HCT116 (cell line): ENCODE data around the gene THSD4. TPM values are rescaled to one million over a fixed set of nuclear protein-coding genes. Genes with fewer than 3 reads are reported as not detected.

Source experiments
- ATAC-seq: fragments of 200-7000 bp; cut with Tn5 transposase; 2 replicates; pipeline ENCODE4 v1.9.1; 2020; ENCODE audit warnings: mild to moderate bottlenecking, moderate library complexity
- BruUV-seq: library from RNA; stranded (reverse); fragments of 400-500 nt; replicated peaks from 2 replicates; lab custom pipeline; 2021; lab: Mats Ljungman, UMichigan
- CTCF ChIA-PET: fragments of 300-600 bp; sonication (Branson Sonifier 250); formaldehyde crosslinking; loops from one replicate; lab custom pipeline; 2021; ENCODE audit warnings: antibody characterized with exemption; lab: Charles Lee
- POLR2A ChIA-PET: fragments of 300-600, 350-600 bp; sonication (Branson Sonifier 250); formaldehyde crosslinking; loops from one replicate; lab custom pipeline; 2021; ENCODE audit warnings: antibody characterized with exemption; lab: Charles Lee
- RAD21 ChIA-PET, 2 experiments: fragments of 300-600 bp; sonication (Branson Sonifier 250); formaldehyde crosslinking; loops; one replicate each; lab custom pipeline; 2023; ENCODE audit warnings: low total read pairs in 2 of 2; ENCODE audit not compliant: uncharacterized antibody in 2 of 2, unreplicated experiment in 2 of 2, low non-redundant PET in 1 of 2; lab: Charles Lee
- DNase-seq: peaks from one replicate; pipeline ENCODE4 v3.0.0-alpha.2; 2010; ENCODE audit warnings: low read depth, low spot score
- H2AFZ ChIP-seq: fragments of 200-600 bp; shearing (Covaris generic), sonication (generic); 2 replicates; pipeline ENCODE4 v1.6.1; 2017; ENCODE audit warnings: low read depth, mixed run types, mixed read lengths, antibody characterized with exemption, low read length; ENCODE audit not compliant: poor library complexity, severe bottlenecking
- H3K27ac ChIP-seq: 2 replicates; pipeline ENCODE4 v1.5.1; 2012; ENCODE audit warnings: low read depth, low read length
- H3K27me3 ChIP-seq: fragments of 200-600 bp; sonication (generic); 2 replicates; pipeline ENCODE4 v1.6.1; 2016; ENCODE audit warnings: mixed run types, low read length, mixed read lengths; ENCODE audit not compliant: insufficient read depth
- H3K36me3 ChIP-seq, 2 experiments: fragments of 200-500 bp in 1 of 2; fragments of 200-600 bp in 1 of 2; sonication (Bioruptor generic) in 1 of 2; sonication (generic) in 1 of 2; 2 replicates each; pipeline versions ENCODE4 v1.5.1 to v1.6.1; 2014 to 2016; ENCODE audit warnings: low read length in 2 of 2, inconsistent platforms in 1 of 2, mixed read lengths in 1 of 2, mixed run types in 1 of 2; ENCODE audit not compliant: insufficient read depth in 2 of 2, control insufficient read depth in 1 of 2
- H3K4me1 ChIP-seq, 2 experiments: fragments of 200-600 bp in 1 of 2; sonication (generic) in 1 of 2; 2 replicates each; pipeline versions ENCODE4 v1.5.1 to v1.6.1; 2012 to 2017; ENCODE audit warnings: low read length in 2 of 2, inconsistent platforms in 1 of 2, mild to moderate bottlenecking in 1 of 2, mixed read lengths in 1 of 2, mixed run types in 1 of 2, moderate library complexity in 1 of 2; ENCODE audit not compliant: insufficient read depth in 2 of 2, control insufficient read depth in 1 of 2
- H3K4me2 ChIP-seq: fragments of 200-600 bp; sonication (generic); 2 replicates; pipeline ENCODE4 v1.6.1; 2017; ENCODE audit warnings: mixed run types, low read length, mixed read lengths
- H3K4me3 ChIP-seq, 2 experiments: fragments of 200-600 bp in 1 of 2; sonication (generic) in 1 of 2; replicated peaks in 1 of 2; 2 replicates each; pipeline ENCODE4 v1.5.1; 2011 to 2016; ENCODE audit warnings: low read length in 2 of 2, control low read depth in 1 of 2, low read depth in 1 of 2, mild to moderate bottlenecking in 1 of 2, mixed read lengths in 1 of 2, mixed run types in 1 of 2
- H3K79me2 ChIP-seq: fragments of 200-600 bp; sonication (generic); 2 replicates; pipeline ENCODE4 v1.6.1; 2017; ENCODE audit warnings: mild to moderate bottlenecking, mixed run types, low read length, moderate library complexity, mixed read lengths; ENCODE audit not compliant: insufficient read depth
- H3K9ac ChIP-seq: fragments of 200-600 bp; sonication (generic); 2 replicates; pipeline ENCODE4 v1.6.1; 2016; ENCODE audit warnings: low read length, mixed read lengths
- H3K9me2 ChIP-seq: fragments of 200-600 bp; sonication (generic), shearing (Covaris generic); 2 replicates; pipeline ENCODE4 v1.6.1; 2017; ENCODE audit warnings: mixed run types, mild to moderate bottlenecking, moderate library complexity; ENCODE audit not compliant: insufficient read depth
- H3K9me3 ChIP-seq, 2 experiments: fragments of 200-500 bp in 1 of 2; fragments of 200-600 bp in 1 of 2; sonication (Bioruptor generic) in 1 of 2; sonication (generic) in 1 of 2; 2 replicates each; pipeline ENCODE4 v1.6.1; 2014 to 2017; ENCODE audit warnings: low read length in 2 of 2, mixed read lengths in 2 of 2, inconsistent platforms in 1 of 2, low read depth in 1 of 2, mild to moderate bottlenecking in 1 of 2, mixed run types in 1 of 2, moderate library complexity in 1 of 2; ENCODE audit not compliant: control insufficient read depth in 1 of 2, insufficient read depth in 1 of 2
- H4K20me1 ChIP-seq: fragments of 200-600 bp; sonication (generic), shearing (Covaris generic); 2 replicates; pipeline ENCODE4 v1.6.1; 2017; ENCODE audit warnings: mixed run types, mild to moderate bottlenecking, moderate library complexity; ENCODE audit not compliant: insufficient read depth
- ATF3 ChIP-seq: IDR thresholded peaks from 2 replicates; pipeline ENCODE4 v1.6.1; 2012
- CBX3 ChIP-seq: IDR thresholded peaks from 2 replicates; pipeline ENCODE4 v1.6.1; 2012; ENCODE audit warnings: low read depth
- CEBPB ChIP-seq: IDR thresholded peaks from 2 replicates; pipeline ENCODE4 v1.6.1; 2012; ENCODE audit warnings: low read depth
- EGR1 ChIP-seq: IDR thresholded peaks from 2 replicates; pipeline ENCODE4 v1.6.1; 2012; ENCODE audit warnings: low read depth
- ELF1 ChIP-seq: IDR thresholded peaks from 2 replicates; pipeline ENCODE4 v1.6.1; 2012; ENCODE audit warnings: low read depth, borderline replicate concordance
- EZH2 ChIP-seq: fragments of 200-600 bp; sonication (generic); IDR thresholded peaks from 2 replicates; pipeline ENCODE4 v1.6.1; 2017; ENCODE audit warnings: antibody characterized with exemption, mixed run types
- EZH2phosphoT487 ChIP-seq: fragments of 200-600 bp; IDR thresholded peaks from 2 replicates; pipeline ENCODE4 v1.6.1; 2018; ENCODE audit warnings: antibody characterized with exemption, borderline replicate concordance
- RAD21 ChIP-seq: IDR thresholded peaks from 2 replicates; pipeline ENCODE4 v1.6.1; 2012; ENCODE audit warnings: low read depth, mild to moderate bottlenecking
- SP1 ChIP-seq: IDR thresholded peaks from 2 replicates; pipeline ENCODE4 v1.6.1; 2012; ENCODE audit warnings: low read depth
- SRF ChIP-seq: IDR thresholded peaks from 2 replicates; pipeline ENCODE4 v1.6.1; 2012; ENCODE audit warnings: low read depth
- TCF7L2 ChIP-seq: IDR thresholded peaks from 2 replicates; pipeline ENCODE4 v1.7.0; 2011; ENCODE audit warnings: borderline replicate concordance, inconsistent platforms; ENCODE audit not compliant: insufficient read depth, insufficient read length; ENCODE audit errors: extremely low read depth
- YY1 ChIP-seq: IDR thresholded peaks from 2 replicates; pipeline ENCODE4 v1.6.1; 2011; ENCODE audit warnings: low read length, low read depth, moderate library complexity, mild to moderate bottlenecking; ENCODE audit not compliant: insufficient replicate concordance; ENCODE audit errors: extremely low read depth
- ZFX ChIP-seq: fragments of 450-650 bp; IDR thresholded peaks from 2 replicates; pipeline ENCODE4 v1.6.1; 2017
- ZNF274 ChIP-seq: fragments of 200-500 bp; sonication (Bioruptor generic); IDR thresholded peaks from 2 replicates; pipeline ENCODE4 v1.6.1; 2014; ENCODE audit warnings: mild to moderate bottlenecking, low read depth, low read length, inconsistent platforms
- intact Hi-C: fragments of 100-400 bp; cut with micrococcal nuclease; formaldehyde crosslinking; loops from 2 replicates; pipeline ENCODE4 v1.10.0; 2022
- total RNA-seq: library from RNA; stranded (reverse); gene quantifications from one replicate; pipeline ENCODE4 v1.2.1, GENCODE V29; 2021; ENCODE audit not compliant: unreplicated experiment
- TF ChIP-seq, protein P1 (sequence below), 3 experiments: fragments of 200-600 bp in 1 of 3; sonication (generic) in 1 of 3; IDR thresholded peaks in 2 of 3; conservative IDR thresholded peaks in 1 of 3; 2 replicates each; pipeline ENCODE4 v1.5.1; 2012 to 2017; ENCODE audit warnings: low read depth in 2 of 3, low read length in 2 of 3, antibody characterized with exemption in 1 of 3, borderline replicate concordance in 1 of 3, control low read depth in 1 of 3, mild to moderate bottlenecking in 1 of 3, mixed read lengths in 1 of 3, mixed run types in 1 of 3, moderate library complexity in 1 of 3; ENCODE audit not compliant: insufficient read depth in 1 of 3

Gene THSD4
- total RNA-seq, 1 experiment from 2014 or later = 30.5 TPM

GRCh38 chr15:71562251-71562650, 447.0 kb downstream of the THSD4 start:
- Histone ChIP-seq H4K20me1 (no peaks in the 10 kb centered on the region), H3K9me2 (no peaks in the 10 kb centered on the region), H3K4me1 (no peaks in the 10 kb centered on the region), H3K4me2 (no peak overlapping the region), H3K36me3 (no peaks in the 10 kb centered on the region), H3K27me3 (no peaks in the 10 kb centered on the region), H3K9ac (no peak overlapping the region), H3K9me3 (no peaks in the 10 kb centered on the region), H3K27ac (no peak overlapping the region), H2AFZ (no peak overlapping the region), H3K79me2 (no peaks in the 10 kb centered on the region), H3K4me3 (no peak overlapping the region)
- ChIA-PET POLR2A (no interaction called here), CTCF (interaction anchor here (1.8 kb wide), 1 partner anchor 10 kb away, joined by 4 read pairs; no protein-coding TSS in a partner anchor), RAD21 (no interaction called here)
- DNase-seq (no peak), ATAC-seq (no peak)
- TF ChIP-seq, protein P1, sequence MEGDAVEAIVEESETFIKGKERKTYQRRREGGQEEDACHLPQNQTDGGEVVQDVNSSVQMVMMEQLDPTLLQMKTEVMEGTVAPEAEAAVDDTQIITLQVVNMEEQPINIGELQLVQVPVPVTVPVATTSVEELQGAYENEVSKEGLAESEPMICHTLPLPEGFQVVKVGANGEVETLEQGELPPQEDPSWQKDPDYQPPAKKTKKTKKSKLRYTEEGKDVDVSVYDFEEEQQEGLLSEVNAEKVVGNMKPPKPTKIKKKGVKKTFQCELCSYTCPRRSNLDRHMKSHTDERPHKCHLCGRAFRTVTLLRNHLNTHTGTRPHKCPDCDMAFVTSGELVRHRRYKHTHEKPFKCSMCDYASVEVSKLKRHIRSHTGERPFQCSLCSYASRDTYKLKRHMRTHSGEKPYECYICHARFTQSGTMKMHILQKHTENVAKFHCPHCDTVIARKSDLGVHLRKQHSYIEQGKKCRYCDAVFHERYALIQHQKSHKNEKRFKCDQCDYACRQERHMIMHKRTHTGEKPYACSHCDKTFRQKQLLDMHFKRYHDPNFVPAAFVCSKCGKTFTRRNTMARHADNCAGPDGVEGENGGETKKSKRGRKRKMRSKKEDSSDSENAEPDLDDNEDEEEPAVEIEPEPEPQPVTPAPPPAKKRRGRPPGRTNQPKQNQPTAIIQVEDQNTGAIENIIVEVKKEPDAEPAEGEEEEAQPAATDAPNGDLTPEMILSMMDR (IDR thresholded peaks at IDR 0.05 in 2 of 3, conservative IDR thresholded peaks at IDR 0.05 in 1 of 3; ENCODE audit: borderline replicate concordance in 1 of 3, insufficient read depth in 1 of 3, low read depth in 2 of 3, low read length in 2 of 3) = no peak
- no peak for TF ChIP-seq TCF7L2
- TF ChIP-seq ATF3 = no peak
- no peak for TF ChIP-seq YY1
- no peak for TF ChIP-seq ZNF274
- TF ChIP-seq EZH2phosphoT487 = no peak
- TF ChIP-seq ZFX = no peak
- TF ChIP-seq RAD21 = no peak
- no peak for TF ChIP-seq CBX3
- no peak for TF ChIP-seq EGR1
- no peak for TF ChIP-seq ELF1
- TF ChIP-seq CEBPB = no peak
- no peak for TF ChIP-seq EZH2
- TF ChIP-seq SP1 = no peak
- TF ChIP-seq SRF = no peak
- intact Hi-C loops = no loop called here
- no TSS peak for BruUV-seq
